Right forelimb (tissue), 1 donor: ENCODE measurements around the gene OR6X1.
"Not testable (repeated sequence)": the region's sequence is repeated elsewhere in the genome, so short reads cannot be mapped to it uniquely, and the experiment has no call there.

Source experiments
- DNase-seq: peaks from one replicate; pipeline ENCODE4 v3.0.0-alpha.2; 2018

The OR6X1 gene

DNA sequence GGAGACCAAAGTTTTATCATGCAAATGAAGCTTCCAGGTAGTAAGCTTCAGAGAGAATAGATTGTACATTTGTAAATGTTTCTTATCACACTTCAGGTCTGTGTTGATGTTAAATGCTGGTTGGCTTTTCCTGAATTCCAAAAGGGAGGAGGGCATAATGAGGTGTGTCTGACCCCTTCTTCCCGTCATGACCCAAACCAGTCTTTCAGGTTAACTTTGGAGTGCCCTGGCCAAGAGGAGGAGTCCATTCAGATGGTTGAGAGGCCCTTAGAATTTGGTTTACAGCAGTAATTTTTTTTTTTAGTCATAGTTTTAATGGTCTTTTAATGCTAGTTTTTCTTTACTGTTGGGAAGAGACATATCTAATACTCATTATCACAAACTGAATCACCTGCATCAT is 2.5 kb downstream of the OR6X1 start:
- DNase-seq, result no peak

DNA sequence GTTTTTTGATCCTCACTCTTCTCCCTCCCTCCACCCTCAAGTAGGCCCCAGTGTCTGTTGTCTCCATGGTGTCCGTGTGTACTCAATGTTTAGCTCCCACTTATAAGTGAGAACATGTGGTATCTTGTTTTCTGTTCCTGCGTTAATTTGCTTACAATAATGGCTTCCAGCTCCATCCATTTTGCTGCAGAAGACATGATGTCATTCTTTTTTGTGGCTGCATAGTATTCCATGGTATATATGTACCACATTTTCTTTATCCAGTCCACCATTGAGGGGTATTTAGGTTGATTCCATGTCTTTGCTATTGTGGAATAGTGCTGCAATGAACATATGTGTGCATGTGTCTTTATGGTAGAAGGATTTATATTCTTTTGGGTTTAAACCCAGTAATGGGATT is 6.0 kb downstream of the OR6X1 start:
- not testable (repeated sequence) for DNase-seq

DNA sequence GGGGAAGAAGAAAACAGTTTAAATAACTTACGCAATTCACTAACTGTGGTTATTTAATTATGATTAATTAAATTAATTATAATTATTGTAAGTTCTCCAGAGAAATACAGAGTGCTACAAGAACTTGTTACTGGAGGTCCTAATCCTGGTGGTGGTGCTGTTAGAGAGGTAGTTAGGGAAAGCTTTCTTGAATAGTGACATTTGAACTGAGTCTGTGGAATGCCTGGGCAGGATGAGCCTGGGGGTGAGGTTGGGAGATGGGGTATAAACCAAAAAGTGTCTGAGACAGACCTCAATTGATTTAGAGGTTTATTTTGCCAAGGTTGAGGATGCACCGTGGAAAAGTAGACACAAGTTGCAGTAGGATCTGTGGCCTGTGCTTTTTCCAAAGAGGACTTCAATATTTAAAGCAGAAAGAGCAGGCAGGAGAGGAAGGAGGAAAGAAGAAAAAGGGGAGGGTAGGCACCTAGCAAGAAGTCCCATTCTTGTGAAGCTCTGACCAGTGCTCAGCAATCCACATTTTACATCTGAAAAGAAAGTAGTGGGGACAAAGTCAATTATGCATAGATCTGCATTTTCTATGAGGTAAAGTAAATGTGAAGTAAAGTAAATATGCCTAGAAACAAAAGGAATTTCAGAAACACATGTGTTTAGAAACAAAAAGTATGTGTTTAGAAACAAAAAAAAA is 8.4 kb downstream of the OR6X1 start:
- no peak for DNase-seq

DNA sequence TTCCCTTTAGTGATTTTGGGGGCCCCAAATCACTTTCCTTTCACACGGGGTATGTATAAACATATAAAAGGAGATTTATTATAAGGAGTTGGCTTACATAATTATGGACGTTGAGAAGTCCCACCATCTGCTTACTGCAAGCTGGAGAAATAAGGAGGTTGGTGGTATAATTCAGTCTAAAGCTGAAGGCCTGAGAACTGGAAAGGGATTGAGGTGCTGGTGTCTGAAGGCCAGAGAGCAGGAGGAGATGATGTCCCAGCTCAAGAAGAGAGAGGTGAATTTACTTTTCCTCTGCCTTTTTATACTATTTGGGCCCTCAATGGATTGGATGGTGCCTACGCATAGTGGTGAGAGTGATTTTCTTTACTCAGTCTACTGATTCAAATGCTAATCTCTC is 11.6 kb downstream of the OR6X1 start:
- no peak for DNase-seq

DNA sequence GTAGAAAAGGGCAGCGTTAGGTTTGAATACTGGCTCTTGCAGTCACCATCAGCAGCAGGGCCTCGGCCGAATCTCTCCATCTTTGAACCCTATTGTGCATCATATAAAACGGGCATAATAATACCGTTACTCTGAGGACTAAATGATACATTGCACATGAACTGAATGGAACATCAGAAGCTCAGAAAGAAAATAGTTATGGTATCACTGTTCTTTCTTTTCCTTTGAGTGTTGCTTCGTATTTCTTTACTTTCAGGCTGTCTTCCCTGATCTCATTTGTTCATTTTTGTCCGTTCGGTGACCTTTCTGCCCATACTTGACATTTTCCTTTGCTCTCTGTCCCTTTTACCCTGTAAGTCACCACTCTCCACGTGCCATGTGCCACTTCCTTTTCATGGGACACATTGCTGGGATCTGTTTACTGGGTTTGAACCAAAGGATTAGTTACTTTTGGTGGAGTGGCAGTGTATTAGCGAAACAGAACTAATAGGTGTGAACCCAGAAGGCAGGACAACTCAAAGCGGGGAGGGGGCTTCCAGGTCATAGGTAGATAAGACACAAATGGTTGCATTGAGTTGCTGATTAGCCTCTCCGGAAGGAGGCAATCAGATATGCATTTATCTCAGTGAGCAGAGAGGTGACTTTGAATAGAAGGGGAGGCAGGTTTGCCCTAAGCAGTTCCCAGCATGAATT is 12.1 kb downstream of the OR6X1 start:
- no peak for DNase-seq

DNA sequence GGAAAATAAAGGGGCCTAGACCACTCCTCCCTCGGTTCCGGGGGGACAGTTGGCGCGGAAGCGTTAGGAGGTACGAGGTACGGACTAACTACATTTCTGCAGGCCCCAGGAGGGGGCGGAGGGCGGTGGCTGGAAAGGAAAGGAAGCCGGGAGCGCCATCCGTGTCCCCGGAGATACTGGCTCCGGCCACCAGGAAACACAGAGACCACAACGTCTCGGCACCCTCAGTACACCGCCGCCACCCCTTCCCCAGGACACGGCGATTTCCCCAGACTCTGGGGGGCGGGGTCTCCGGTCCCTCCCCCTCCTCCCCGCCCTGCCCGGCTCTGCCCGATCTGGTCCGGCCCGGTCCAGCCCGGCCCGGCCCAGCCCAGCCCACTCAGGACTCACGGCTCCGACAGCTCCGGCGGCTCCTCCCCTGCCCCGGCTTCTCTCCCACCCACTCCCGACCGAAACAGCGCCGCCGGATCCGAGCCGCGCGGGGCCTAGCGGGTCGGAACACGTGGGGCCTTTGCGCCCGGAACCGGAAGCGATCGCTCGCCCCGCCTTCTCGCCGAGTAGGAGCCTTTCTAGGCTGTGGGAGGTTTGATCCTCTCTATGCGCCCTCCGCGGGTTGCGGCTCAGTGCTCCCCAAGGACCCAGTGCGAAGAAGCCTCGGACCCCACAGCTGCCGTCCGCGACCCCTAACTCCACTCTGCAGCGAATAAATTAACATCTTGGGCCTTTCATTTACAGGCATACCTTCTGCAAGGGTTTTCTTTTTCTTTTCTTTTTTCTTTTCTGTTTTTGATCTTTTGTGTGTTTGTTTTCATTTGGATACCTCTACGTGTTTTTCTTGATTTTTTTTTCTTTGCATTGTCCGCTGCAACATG is 12.9 kb downstream of the OR6X1 start, which contains the start of gene ZNF202:
TSS of gene ZNF202 (minus strand) at position 502 of the 872 bp plus-strand sequence. CDS start 10,772 bp downstream, outside the sequence.
- DNase-seq, result peak; percentile 92

DNA sequence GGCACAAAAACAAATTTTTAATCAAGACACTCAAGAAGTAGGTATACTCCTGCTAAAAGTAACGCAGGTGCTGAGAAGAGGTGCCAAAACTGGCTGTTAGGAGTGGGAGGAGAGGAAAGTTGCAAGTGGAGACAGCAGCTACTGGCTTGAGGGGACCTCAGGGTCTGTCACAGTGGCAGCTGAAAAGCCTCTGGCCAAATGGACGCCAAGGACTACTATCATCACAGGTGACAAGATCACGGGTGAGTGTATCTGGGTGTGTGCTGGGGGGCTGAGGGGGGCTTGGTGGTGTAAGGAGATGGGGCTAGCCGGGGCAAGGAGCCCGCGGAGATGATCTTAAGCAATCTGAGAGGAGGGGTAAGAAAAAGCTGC is 13.5 kb downstream of the OR6X1 start:
- DNase-seq, result no peak

DNA sequence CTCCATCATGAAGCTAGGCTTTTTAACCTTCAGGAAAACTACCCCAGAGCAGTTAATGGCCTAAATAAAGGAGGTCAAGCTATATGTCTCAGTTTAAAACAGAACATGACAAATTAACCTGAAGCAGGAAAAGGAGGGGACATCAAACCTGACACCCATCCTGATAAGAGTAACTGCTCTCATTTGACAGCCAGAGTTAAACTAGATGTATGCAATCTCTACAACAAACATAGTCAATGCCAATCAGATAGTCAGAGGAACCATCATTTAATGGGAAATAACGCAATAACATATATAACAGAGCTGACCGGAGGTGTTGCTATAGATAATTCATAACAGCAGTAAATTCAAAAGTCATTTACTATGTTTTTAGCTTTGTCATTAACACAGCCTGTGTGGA is 15.9 kb downstream of the OR6X1 start:
- DNase-seq, result no peak

DNA sequence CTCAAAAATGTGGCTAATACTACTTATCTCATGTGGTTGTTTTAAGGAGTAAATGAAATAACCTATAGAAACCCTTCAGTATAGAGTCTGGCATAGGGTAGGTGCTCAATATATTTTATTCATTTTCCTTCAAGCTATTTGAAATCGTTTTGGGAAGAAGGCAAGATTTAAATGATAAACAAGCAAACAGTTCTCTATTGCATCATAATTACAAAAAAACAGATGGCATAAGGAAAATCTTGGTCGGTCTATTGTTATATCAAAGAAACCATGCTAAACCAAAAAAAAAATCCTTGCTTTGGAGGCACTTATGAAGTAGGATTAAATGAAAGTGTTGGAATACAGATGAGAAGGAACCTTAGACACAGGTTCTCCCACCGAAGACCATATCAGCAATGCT is 17.5 kb downstream of the OR6X1 start:
- DNase-seq, result no peak

DNA sequence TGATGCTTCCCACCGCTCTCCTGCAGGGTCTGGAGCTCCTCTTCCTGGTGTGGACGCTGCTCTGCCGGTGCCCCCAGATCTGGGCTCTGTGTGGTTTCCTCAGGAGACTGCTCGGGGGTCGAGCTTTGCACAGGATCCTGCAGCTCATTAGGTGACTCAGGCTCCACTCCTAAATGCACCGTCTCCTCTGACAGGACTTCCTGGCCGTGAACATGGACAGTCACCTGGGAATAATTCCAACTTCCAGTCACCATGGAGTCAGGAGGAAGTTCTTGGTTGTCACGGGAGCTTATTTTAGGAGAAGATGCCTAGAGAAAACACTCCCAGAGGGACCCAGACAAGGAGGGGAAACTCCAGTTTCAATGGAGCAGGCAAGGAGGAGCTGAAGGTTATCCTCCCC is 24.7 kb downstream of the OR6X1 start:
- no peak for DNase-seq

DNA sequence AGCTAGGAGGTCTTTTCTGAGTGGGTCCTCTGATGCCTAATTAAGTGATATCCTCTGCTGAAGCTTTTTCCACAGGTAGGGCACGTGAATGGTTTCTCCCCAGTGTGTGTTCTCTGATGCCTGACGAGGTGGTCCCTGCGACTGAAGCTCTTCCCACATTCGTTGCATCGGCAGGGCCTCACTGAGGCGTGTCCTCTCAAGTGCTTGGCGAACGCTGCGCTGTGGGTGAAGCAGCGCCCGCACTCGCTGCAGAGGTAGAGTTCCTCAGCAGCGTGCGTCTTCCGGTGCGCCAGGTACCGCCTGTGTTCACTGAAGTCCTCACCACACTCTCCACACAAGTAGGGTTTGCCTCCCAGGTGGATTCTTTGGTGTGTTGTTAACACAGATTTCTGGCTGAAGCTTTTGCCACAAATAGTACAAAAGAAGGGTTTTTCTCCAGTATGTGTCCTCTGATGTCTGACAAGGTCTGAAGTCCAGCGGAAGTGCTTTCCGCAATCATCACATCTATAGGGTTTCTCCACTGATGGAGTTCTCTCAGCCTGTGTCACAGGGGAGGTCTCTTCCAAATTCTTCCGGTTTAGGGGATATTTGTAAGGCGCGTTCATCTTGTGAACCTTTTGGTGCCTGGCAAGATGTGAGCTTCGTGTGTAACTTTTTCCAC is 28.2 kb downstream of the OR6X1 start:
- DNase-seq, result no peak

DNA sequence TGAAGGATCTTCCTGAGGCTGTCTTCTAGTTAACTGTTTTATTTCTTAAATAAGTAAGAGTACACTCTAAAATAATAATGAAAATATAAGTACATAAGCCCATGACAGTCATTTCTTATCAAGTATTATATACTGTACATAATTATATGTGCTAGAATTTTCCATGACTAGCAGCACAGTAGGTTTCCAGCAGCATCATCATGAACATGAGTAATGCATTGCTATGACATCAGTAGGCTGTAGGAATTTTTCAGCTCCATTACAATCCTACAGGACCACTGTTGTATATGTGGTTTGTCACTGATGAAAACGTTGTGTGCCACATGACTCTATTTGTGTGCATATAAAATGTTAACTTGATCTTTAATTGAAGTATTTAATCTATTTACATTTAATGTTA is 34.9 kb downstream of the OR6X1 start:
- DNase-seq, result no peak

DNA sequence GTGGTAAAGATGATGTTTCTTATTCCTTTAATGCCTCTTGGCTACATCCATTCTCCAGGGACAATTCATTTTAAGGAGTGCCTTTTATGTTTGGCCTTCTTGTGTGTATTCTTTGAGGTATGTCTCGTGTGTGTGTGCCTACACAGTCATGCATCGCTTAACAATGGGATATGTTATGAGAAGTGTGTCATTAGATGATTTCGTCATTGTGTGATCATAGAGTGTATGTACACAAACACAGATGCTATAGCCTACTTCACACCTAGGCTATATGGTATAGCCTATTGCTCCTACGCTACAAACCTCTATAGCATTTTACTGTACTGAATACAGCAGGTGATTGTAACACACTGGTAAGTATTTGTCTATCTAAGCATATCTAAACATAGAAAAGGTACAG is 35.8 kb downstream of the OR6X1 start:
- no peak for DNase-seq

DNA sequence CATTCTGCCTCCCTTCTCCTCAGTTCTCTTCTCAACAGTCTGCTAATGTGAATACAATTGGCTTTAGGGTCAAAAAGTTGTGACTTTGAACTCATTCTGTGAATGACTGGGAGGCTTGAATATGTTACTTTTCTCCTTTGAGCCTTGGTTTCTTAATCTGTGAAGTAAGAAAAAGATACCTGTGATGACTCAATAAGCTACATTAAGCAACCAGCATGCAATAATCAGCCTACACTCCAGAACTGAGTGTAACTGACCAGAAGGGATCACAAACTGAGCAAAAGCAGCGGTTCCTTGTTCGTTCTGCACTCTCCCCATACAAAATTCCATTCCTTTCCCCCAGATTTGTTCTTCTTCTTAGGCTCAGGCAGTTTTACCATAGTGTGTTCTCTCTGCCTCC is 36.3 kb downstream of the OR6X1 start:
- no peak for DNase-seq

DNA sequence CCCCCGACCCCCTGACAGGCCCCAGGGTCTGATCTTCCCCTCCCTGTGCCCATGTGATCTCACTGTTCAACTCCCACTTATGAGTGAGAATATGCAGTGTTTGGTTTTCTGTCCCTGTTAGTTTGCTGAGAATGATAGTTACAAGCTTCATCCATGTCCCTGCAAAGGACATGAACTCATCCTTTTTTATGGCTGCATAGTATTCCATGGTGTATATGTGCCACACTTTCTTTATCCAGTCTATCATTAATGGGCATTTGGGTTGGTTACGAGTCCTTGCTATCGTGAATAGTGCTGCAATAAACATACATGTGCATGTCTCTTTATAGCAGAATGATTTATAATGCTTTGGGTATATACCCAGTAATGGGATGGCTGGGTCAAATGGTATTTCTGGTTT is 41.7 kb downstream of the OR6X1 start:
- DNase-seq, result not testable (repeated sequence)

DNA sequence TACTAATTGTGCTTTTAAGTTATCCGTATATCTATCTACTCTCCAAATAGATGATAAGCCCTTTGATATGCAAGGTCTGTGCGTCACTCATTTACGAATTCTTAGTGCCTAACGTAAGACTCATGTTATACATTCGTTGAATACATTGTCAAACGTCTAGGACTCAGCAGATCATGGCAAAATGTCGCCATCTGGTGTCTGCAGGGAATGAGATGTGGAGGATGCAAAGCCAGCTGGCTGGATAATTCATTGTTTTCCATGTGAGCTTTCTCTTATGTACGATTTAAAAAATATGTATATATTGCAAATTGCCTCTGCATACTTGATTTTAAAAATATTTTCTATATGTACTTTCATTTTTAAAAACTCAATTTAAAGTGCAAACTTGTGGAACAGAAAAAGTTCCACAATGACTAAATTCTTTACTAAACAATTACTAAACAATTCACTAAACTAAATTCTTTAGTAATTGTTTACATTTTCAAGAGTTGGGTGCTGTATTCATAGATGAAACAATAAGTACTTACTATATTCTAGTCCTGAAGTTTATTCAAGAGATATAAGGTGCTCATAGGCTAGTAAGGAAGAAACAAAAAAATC is 46.6 kb downstream of the OR6X1 start:
- peak; percentile 72 for DNase-seq

DNA sequence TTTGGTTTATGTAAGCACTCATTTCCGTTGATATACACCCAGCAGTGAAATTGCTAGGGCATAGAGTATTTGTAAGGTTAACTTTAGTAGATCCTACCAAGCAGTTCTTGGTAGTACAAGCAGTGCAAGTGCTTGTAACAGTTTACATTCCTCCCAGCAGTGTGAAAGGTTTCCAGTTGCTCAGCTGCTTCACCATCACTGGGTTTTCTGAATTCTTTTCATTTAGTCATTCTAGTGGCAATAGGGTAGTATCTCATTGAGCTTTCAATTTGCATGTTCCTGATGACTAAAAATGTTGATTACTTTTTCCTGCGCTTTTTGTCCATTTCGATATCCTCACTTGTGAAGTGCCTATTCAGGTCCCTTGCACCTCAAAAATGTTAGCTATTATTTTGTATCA is 47.1 kb downstream of the OR6X1 start:
- DNase-seq, result no peak

DNA sequence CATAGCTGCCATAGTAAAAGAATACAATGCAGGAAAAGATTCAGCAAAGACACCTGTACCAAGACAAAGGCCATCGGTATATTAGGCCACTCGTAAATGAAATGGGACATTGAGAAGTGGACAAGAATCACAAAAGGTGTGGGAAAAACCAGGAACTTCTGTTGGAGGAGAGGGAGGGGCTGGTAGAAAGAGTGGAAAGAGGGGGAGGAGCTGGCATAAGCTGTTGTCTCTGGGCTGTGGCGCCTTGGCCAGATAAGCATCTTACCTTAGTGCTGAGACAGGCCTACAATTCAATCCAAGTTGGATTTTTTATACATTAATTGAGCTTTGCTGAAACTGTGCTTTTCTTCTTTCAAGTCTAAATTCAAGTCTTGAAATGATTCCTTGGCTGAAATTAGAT is 50.0 kb downstream of the OR6X1 start:
- DNase-seq, result no peak
